Measurements from ENCODE around the gene EXOC3L1. TPM values are rescaled to one million over a fixed set of nuclear protein-coding genes. Genes with fewer than 3 reads are reported as not detected.

Gene EXOC3L1
- total RNA-seq, 2 donors from 2014 or later: not detected

DNA sequence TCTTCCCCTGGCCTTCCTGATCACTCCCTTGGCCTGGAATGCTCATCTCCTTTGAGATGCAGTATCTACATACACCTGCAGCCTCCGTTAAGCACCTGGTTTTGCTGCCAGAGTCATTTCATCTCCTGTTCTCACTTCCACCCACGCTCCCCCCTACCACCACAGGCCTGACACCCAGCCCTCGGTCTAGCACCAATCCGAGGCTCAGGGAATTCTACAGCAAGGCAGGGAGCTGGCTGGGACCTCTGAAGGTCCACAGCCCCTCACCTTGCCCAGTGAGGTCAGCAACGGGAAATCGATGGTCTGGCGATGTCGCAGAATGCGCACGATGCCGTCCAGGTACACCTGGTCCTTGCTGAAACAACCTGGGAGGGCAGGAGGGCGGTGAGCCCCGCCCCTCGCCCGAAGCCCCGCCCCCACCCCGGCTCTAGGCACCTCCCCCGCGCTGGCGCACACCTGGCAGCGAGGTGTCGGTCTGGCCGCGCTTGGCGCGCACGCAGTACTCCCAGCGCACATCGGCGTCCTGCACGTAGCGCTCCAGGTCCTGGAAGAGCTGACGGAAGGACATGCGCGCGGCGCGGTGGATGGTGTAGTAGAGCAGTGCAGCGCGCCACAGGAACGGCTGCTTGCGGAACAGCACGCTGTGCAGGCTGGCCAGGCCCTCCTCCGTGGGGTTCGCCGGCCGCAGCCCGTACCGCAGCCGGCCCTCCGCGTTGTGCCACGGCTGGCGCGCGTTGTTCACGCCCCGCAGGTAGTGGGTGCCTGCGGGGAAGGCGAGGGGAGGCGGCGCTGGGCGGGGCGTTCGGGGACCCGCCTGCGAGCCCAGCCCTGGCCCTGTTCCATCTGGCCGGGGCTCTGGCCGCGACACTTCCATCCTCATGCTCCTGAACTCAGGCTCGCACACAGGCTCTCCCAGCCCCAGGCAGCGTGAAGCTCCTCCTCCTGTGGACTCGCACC is 11.9 kb downstream of the EXOC3L1 start:
- H3K36me3 Mint-ChIP-seq (ENCODE audit: low read depth): no peaks in the 10 kb centered on the region
- H3K9me3 ChIP-seq (ENCODE audit: control insufficient read depth, low read length, poor library complexity, severe bottlenecking): no peaks in the 10 kb centered on the region
- ATAC-seq (peak; percentile 72), DNase-seq (peak; percentile 41 to 64 (median 51))
- H3K27ac Mint-ChIP-seq: no peak overlapping the region
- peaks cover 16% of the 10 kb centered on the region for H3K27me3 Mint-ChIP-seq
- peak overlapping the region; percentile 81 for H3K4me3 Mint-ChIP-seq
- peaks cover 26% of the 10 kb centered on the region for H3K4me1 Mint-ChIP-seq

GRCh38 chr16:67176662-67177061 is 13.3 kb downstream of the EXOC3L1 start:
- H3K9me3 ChIP-seq (ENCODE audit: control insufficient read depth, low read length, poor library complexity, severe bottlenecking): no peaks in the 10 kb centered on the region
- Mint-ChIP-seq H3K27me3 (peaks cover 18% of the 10 kb centered on the region), H3K4me3 (peak overlapping the region; percentile 81), H3K4me1 (peaks cover 30% of the 10 kb centered on the region), H3K27ac (no peak overlapping the region), H3K36me3 (ENCODE audit: low read depth) (no peaks in the 10 kb centered on the region)
- DNase-seq (no peak), ATAC-seq (no peak)

- Mint-ChIP-seq H3K36me3 (ENCODE audit: low read depth) (no peaks in the 10 kb centered on the region), H3K27me3 (peaks cover 26% of the 10 kb centered on the region), H3K27ac (no peak overlapping the region), H3K4me1 (peaks cover 42% of the 10 kb centered on the region), H3K4me3 (peak overlapping the region; percentile 95)
- no peaks in the 10 kb centered on the region for H3K9me3 ChIP-seq (ENCODE audit: control insufficient read depth, low read length, poor library complexity, severe bottlenecking)
- ATAC-seq: no peak
- DNase-seq: no peak
These were observed 15.2 kb downstream of the EXOC3L1 start for GRCh38 chr16:67174706-67175231.

DNA sequence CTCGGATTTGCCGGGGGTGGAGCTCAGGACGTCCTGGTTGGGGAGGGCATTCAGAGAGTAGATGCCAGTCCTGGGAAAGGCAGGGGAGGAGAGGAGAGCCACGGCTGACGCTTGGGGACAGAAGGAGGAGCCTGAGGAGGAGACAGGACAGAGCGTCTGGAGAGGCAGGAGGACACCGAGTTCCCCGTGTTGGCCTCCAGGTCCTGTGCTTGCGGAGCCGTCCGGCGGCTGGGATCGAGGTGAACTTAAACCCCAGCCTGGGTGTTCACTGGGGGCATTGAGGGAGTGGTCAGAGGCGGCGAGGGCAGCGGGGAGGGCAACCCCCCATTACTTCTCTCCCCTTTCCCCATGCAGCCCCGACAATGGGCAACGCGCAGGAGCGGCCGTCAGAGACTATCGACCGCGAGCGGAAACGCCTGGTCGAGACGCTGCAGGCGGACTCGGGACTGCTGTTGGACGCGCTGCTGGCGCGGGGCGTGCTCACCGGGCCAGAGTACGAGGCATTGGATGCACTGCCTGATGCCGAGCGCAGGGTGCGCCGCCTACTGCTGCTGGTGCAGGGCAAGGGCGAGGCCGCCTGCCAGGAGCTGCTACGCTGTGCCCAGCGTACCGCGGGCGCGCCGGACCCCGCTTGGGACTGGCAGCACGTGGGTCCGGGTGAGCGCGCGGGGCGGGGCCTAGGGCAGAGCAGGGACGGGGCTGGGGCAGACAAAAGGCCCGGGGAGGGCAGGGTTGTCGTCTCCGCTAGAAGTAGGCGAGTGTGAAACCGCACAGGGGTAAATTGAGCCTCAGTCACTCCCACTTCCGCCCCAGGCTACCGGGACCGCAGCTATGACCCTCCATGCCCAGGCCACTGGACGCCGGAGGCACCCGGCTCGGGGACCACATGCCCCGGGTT is 15.9 kb downstream of the EXOC3L1 start:
- peak; percentile 45 to 56 (median 53) for DNase-seq
- Mint-ChIP-seq H3K27me3 (peaks cover 25% of the 10 kb centered on the region), H3K4me1 (peaks cover 44% of the 10 kb centered on the region), H3K27ac (peak overlapping the region; percentile 80), H3K4me3 (peak overlapping the region; percentile 95), H3K36me3 (ENCODE audit: low read depth) (no peaks in the 10 kb centered on the region)
- ATAC-seq: peak; percentile 81
- no peaks in the 10 kb centered on the region for H3K9me3 ChIP-seq (ENCODE audit: control insufficient read depth, low read length, poor library complexity, severe bottlenecking)

DNA sequence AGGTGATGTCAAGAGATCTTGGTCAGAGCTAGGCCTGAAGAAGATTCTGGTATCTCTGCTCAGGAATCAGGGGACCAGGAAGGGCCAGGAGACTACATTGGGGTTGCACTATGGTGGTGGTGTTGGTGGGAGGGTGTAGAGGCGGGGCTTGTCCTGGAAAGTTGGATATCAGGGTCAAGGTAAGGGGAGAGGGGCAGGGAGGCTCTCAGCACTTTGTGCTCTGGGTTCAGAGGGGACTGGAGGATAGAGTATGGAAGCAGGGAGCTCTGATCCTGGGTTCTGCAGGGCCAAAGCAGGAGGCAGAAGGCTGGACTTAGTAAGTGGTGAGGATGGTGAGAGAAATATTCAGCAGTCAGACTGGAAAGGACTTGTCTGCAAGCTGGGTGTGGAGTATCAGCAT is 16.6 kb downstream of the EXOC3L1 start:
- no peak for ATAC-seq
- H3K9me3 ChIP-seq (ENCODE audit: control insufficient read depth, low read length, poor library complexity, severe bottlenecking): no peaks in the 10 kb centered on the region
- Mint-ChIP-seq H3K4me3 (peak overlapping the region; percentile 95), H3K4me1 (peaks cover 38% of the 10 kb centered on the region), H3K27ac (peak overlapping the region; percentile 80), H3K36me3 (ENCODE audit: low read depth) (peaks cover under 1% of the 10 kb centered on the region), H3K27me3 (peaks cover 22% of the 10 kb centered on the region)
- no peak for DNase-seq

DNA sequence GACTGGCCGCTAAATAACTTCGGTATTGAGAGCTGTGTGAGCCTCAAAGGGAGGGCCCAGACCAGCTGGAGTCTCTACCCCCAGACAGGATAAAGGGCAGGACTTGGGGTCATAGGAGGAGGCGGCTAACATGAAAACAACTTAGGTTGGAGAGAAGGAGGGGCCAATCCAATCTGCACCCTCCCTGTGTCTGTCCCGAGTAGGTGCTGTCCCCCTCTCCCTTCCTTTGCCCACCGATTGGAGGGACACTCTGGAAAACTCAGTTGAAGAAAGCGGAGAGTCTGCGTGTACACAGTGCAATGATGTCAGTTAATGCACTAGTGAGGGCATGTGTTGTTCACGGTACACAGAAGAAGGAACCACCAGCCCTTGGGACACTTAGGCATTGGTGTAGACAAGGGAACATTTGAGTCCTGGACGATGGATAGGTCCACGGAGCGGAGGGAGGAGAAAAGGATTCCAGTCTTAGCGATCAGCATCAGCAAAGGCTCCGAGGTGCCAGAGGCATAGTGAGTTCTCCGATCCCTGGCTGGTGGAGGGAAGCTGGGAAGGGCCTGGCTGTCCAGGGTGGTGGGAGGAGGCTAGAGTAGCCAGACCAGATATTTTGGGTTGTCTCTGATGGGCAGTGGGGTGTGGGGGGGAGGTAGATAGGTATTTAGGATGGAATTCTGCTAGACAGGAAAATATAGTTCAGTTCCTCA is 18.8 kb downstream of the EXOC3L1 start:
- DNase-seq: no peak
- no peak for ATAC-seq
- Mint-ChIP-seq H3K36me3 (ENCODE audit: low read depth) (peaks cover 2% of the 10 kb centered on the region), H3K27ac (peak overlapping the region; percentile 41), H3K27me3 (peaks cover 23% of the 10 kb centered on the region), H3K4me3 (peak overlapping the region; percentile 89), H3K4me1 (peaks cover 30% of the 10 kb centered on the region)
- no peaks in the 10 kb centered on the region for H3K9me3 ChIP-seq (ENCODE audit: control insufficient read depth, low read length, poor library complexity, severe bottlenecking)

DNA sequence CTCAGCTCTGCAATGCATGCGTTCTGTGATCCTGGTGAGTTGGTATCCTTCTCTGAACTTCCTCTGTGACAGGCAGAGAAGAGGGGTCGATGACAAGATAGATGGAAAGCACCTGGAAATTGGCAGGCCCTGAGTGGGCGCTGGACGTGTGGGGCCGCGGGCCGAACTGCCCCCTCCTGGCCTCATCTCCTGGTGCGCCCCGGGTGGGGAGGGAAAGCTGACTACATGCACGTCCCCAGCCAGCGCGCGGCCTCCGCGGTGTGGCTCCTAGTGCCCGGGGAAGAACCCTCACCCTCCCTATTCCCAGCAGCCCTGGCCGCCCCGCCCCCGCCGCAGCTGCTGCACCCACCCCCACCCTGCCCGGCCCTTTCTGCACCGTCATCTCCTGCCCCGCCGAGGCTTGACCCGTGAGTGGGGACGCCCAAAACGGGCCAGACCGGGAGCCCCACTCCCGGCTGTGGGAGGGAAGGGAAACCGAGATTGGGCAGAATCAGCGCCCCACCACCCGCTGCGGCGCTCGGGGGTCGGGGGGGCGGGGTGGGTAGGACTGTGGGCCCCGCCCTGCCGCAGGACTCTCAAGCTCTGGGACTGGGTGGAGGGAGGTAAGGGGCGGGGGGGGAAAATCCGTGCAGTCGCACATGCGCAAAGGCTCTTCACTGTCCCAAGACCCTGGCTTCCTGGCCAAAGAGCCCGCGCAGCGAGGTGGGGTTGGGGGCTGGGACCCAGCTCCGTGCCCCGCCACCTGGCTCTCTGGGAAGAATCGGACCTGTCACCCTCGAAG is 19.6 kb downstream of the EXOC3L1 start, which contains the start of gene NOL3:
Gene NOL3, plus strand, starts transcription at position 371 of the 781 bp plus-strand sequence.
- peaks cover 2% of the 10 kb centered on the region for H3K36me3 Mint-ChIP-seq (ENCODE audit: low read depth)
- H3K27me3 Mint-ChIP-seq: peaks cover 25% of the 10 kb centered on the region
- DNase-seq (no peak), ATAC-seq (peak; percentile 29)
- peak within 1 kb of the TSS; percentile 89 for H3K4me3 Mint-ChIP-seq
- no peaks in the 10 kb centered on the region for H3K9me3 ChIP-seq (ENCODE audit: control insufficient read depth, low read length, poor library complexity, severe bottlenecking)
- peaks cover 34% of the 10 kb centered on the region for H3K4me1 Mint-ChIP-seq
- H3K27ac Mint-ChIP-seq: peak within 1 kb of the TSS; percentile 41

GRCh38 chr16:67169642-67170167 is 20.2 kb downstream of the EXOC3L1 start:
- Mint-ChIP-seq H3K36me3 (ENCODE audit: low read depth) (peaks cover 2% of the 10 kb centered on the region), H3K4me1 (peaks cover 38% of the 10 kb centered on the region), H3K27me3 (peaks cover 30% of the 10 kb centered on the region), H3K4me3 (peak overlapping the region; percentile 89), H3K27ac (no peak overlapping the region)
- no peak for ATAC-seq
- no peaks in the 10 kb centered on the region for H3K9me3 ChIP-seq (ENCODE audit: control insufficient read depth, low read length, poor library complexity, severe bottlenecking)
- no peak for DNase-seq

DNA sequence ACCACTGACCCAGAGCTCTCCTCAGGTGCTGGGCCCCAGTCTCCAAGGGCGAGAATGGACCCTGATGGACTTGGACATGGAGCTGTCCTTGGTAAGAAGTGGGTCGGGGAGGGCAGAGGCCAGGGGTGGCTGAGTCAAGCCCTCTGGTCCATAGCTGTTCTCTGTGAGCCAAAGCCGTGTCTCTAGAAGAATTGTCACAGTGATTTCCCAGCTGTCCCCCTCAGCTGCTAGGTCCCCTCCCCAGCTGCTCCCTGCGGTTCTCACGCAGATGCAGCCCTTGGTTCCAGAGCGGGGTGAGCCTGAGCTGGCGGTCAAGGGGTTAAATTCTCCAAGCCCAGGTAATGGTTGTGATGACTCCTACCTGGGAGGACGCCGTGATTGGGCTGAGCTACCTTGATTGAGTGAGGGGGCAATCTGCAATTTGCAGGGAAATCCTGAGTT is 20.9 kb downstream of the EXOC3L1 start:
- no peak overlapping the region for H3K4me3 Mint-ChIP-seq
- peaks cover 2% of the 10 kb centered on the region for H3K36me3 Mint-ChIP-seq (ENCODE audit: low read depth)
- peaks cover 36% of the 10 kb centered on the region for H3K4me1 Mint-ChIP-seq
- H3K27ac Mint-ChIP-seq: no peak overlapping the region
- H3K9me3 ChIP-seq (ENCODE audit: control insufficient read depth, low read length, poor library complexity, severe bottlenecking): no peaks in the 10 kb centered on the region
- no peak for DNase-seq
- H3K27me3 Mint-ChIP-seq: peaks cover 30% of the 10 kb centered on the region
- ATAC-seq: no peak

- H3K9me3 ChIP-seq (ENCODE audit: control insufficient read depth, low read length, poor library complexity, severe bottlenecking): no peaks in the 10 kb centered on the region
- H3K36me3 Mint-ChIP-seq (ENCODE audit: low read depth): peaks cover 2% of the 10 kb centered on the region
- H3K4me3 Mint-ChIP-seq: no peak overlapping the region
- no peak for DNase-seq
- peaks cover 30% of the 10 kb centered on the region for H3K27me3 Mint-ChIP-seq
- H3K4me1 Mint-ChIP-seq: peaks cover 28% of the 10 kb centered on the region
- H3K27ac Mint-ChIP-seq: no peak overlapping the region
- ATAC-seq: no peak
These were observed 22.3 kb downstream of the EXOC3L1 start for GRCh38 chr16:67167588-67167987.

DNA sequence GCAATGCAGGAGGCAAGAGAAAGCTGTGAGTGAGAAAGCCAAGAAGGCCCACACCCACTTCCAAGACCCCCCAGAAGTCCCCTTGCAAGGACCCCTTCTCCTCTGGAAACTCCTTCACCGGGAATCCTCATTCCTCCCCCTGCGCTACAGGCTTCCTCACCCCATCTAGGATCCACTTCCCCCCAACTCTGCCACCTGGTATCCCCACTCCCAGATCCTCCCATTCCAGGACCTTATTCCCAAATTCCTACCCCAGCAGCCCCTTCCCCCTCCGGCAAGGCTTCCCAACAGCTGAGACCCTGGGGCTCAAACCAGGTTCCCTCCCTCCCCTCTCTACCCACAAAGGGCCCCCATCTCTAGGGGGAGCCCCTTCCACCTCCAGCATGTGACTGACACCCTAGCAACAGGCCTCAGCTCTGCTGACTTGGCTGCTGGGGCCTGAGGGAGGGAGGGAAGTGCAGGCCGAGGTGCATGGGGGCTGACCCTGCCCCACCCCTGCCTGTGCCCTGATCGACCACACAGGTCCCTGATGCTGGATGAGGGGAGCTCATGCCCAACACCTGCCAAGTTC is 23.3 kb downstream of the EXOC3L1 start:
- DNase-seq: no peak
- Mint-ChIP-seq H3K4me1 (peaks cover 30% of the 10 kb centered on the region), H3K27me3 (peaks cover 28% of the 10 kb centered on the region), H3K4me3 (peak overlapping the region; percentile 59), H3K36me3 (ENCODE audit: low read depth) (peaks cover 2% of the 10 kb centered on the region), H3K27ac (no peak overlapping the region)
- no peaks in the 10 kb centered on the region for H3K9me3 ChIP-seq (ENCODE audit: control insufficient read depth, low read length, poor library complexity, severe bottlenecking)
- ATAC-seq: no peak
